ENCODE measurements around the gene ACTL7A.
"Not testable (repeated sequence)": the region's sequence is repeated elsewhere in the genome, so short reads cannot be mapped to it uniquely, and the experiment has no call there.

Gene ACTL7A, protein sequence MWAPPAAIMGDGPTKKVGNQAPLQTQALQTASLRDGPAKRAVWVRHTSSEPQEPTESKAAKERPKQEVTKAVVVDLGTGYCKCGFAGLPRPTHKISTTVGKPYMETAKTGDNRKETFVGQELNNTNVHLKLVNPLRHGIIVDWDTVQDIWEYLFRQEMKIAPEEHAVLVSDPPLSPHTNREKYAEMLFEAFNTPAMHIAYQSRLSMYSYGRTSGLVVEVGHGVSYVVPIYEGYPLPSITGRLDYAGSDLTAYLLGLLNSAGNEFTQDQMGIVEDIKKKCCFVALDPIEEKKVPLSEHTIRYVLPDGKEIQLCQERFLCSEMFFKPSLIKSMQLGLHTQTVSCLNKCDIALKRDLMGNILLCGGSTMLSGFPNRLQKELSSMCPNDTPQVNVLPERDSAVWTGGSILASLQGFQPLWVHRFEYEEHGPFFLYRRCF

GRCh38 chr9:108861997-108862396 lies at the start of gene ACTL7A:
ACTL7A (plus strand) TSS chr9:108862266; CDS start chr9:108862323, 57 bp downstream.
- DNase-seq: no peak

DNA sequence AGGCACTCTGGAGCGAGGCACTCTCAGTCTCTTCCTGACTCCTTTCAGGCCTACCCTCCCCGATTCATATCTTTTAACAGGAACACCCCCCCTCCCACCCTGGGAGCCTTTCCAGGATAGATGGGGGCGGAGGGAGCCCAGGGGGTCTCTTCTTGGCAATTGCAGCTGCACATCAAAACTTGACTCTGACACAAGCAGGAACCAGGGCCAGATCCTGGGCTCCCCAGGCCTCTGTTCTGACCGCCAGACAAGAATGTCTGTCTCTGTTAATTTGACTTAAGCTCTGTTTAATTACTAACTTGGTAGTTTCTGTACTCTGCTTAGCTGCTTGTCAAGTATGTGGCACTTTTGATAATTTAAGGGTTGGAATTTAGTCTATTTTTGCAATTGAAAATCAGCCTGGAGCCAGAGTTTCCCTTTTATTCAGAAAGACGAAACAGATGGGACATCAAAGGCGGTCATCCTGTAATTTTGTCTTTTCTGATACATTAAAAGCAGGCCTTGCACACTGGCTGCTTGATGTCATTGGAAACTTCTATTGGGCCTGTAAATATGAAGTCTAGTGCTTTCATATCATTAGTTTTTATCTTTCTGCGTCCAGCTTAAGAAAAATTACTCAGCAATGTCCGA lies 49.6 kb upstream of the ACTL7A start:
- no peak for DNase-seq

GRCh38 chr9:108813951-108814601 lies 48.0 kb upstream of the ACTL7A start:
- DNase-seq: no peak

- DNase-seq: no peak
These were observed 46.9 kb upstream of the ACTL7A start for GRCh38 chr9:108815156-108815555.

- DNase-seq: no peak
These were observed 46.0 kb upstream of the ACTL7A start for GRCh38 chr9:108816037-108816436.

DNA sequence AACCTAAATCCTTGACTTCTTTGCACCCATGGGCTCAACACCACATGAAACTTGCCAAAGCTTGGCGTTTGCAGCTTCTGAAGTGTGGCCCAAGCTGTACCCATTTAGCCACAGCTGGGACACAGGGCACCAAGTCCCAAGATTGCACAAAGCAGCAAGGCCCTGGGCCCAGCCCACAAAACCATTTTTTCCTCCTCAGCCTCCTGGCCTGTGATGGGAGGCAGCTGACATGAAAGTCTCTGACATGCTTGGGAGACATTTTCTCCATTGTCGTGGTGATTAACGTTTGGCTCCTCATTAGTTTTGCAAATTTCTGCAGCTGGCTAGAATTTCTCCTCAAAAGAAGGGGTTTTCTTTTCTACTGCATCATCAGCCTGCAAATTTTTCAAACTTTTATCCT lies 38.2 kb upstream of the ACTL7A start:
- no peak for DNase-seq

DNA sequence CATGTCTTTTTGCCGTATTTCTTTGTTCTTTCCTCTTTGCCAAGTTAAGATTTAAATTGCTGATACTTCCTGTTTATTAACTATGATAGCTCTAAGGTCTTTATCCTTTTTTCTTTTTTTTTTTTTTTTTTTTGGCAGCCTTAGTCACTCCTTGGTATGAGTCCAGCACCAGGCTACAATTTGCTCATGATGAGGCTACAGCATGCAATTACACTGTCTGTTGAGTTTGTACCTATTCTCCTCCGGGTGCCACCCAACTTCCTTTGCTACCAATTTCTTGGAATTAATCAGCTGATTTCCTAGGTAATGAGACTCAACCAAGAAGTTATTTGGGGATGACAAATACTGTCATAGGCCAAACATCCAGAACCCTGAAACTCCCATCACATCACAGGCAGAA lies 31.8 kb upstream of the ACTL7A start:
- DNase-seq: no peak

GRCh38 chr9:108831496-108832178 lies 30.4 kb upstream of the ACTL7A start:
- DNase-seq: no peak

DNA sequence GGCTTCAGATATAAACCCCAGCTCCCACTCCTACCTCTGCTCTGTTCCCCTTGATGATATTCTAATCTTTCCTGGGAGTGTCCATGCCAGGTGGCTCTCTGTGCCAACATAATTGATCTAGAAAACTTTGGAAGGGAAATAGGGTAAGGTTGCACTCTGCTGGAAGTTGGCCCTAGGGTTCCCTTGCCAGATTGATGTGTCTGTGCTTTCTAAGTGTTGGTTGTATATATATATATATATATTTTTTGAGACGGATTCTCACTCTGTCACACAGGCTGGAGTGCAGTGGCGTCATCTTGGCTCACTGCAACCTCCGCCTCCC lies 29.9 kb upstream of the ACTL7A start:
- no peak for DNase-seq

GRCh38 chr9:108834959-108835665 lies 27.0 kb upstream of the ACTL7A start:
- no peak for DNase-seq

GRCh38 chr9:108835831-108836230 lies 26.2 kb upstream of the ACTL7A start:
- no peak for DNase-seq

- no peak for DNase-seq
These were observed 25.7 kb upstream of the ACTL7A start for GRCh38 chr9:108836319-108836718.

GRCh38 chr9:108836781-108837180 lies 25.3 kb upstream of the ACTL7A start:
- no peak for DNase-seq

- no peak for DNase-seq
These were observed 24.5 kb upstream of the ACTL7A start for GRCh38 chr9:108837530-108837929.

- DNase-seq: no peak
These were observed 24.0 kb upstream of the ACTL7A start for GRCh38 chr9:108838017-108838416.

- not testable (repeated sequence) for DNase-seq
These were observed 22.5 kb upstream of the ACTL7A start for GRCh38 chr9:108839561-108839960.

GRCh38 chr9:108842610-108843295 lies 19.3 kb upstream of the ACTL7A start:
- no peak for DNase-seq

GRCh38 chr9:108844391-108844790 lies 17.7 kb upstream of the ACTL7A start:
- DNase-seq: no peak

GRCh38 chr9:108844856-108845255 lies 17.2 kb upstream of the ACTL7A start:
- DNase-seq: no peak

GRCh38 chr9:108845507-108845906 lies 16.6 kb upstream of the ACTL7A start:
- DNase-seq: no peak

DNA sequence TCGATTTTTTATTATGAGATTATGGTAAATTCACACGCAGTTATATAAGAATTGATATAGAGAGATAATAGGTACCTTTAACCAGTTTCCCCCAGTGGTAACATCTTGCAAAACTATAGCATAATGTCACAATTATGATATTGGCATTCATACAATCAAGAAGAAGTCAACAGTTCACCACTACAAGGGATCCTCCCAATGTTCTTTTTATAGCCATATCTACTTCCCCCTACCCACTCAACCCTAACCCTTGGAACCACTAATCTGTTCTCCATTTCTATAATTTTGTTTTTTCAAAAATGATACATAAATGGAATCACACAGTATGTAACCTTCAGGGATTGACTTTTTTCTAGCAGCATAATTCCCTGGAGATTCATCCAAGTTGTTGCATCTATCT lies 16.1 kb upstream of the ACTL7A start:
- no peak for DNase-seq

GRCh38 chr9:108848296-108848695 lies 13.8 kb upstream of the ACTL7A start:
- DNase-seq: not testable (repeated sequence)

All from bone marrow (tissue), 2 donors.